HCT116 (cell line): ENCODE data around the gene PHPT1. TPM values are rescaled to one million over a fixed set of nuclear protein-coding genes. Genes with fewer than 3 reads are reported as not detected.

Experiments used
- ATAC-seq: fragments of 200-7000 bp; cut with Tn5 transposase; 2 replicates; pipeline ENCODE4 v1.9.1; 2020; ENCODE audit warnings: mild to moderate bottlenecking, moderate library complexity
- BruUV-seq: library from RNA; stranded (reverse); fragments of 400-500 nt; replicated peaks from 2 replicates; lab custom pipeline; 2021; lab: Mats Ljungman, UMichigan
- CTCF ChIA-PET: fragments of 300-600 bp; sonication (Branson Sonifier 250); formaldehyde crosslinking; loops from one replicate; lab custom pipeline; 2021; ENCODE audit warnings: antibody characterized with exemption; lab: Charles Lee
- POLR2A ChIA-PET: fragments of 300-600, 350-600 bp; sonication (Branson Sonifier 250); formaldehyde crosslinking; loops from one replicate; lab custom pipeline; 2021; ENCODE audit warnings: antibody characterized with exemption; lab: Charles Lee
- RAD21 ChIA-PET, 2 experiments: fragments of 300-600 bp; sonication (Branson Sonifier 250); formaldehyde crosslinking; loops; one replicate each; lab custom pipeline; 2023; ENCODE audit warnings: low total read pairs in 2 of 2; ENCODE audit not compliant: uncharacterized antibody in 2 of 2, unreplicated experiment in 2 of 2, low non-redundant PET in 1 of 2; lab: Charles Lee
- DNase-seq: peaks from one replicate; pipeline ENCODE4 v3.0.0-alpha.2; 2010; ENCODE audit warnings: low read depth, low spot score
- H2AFZ ChIP-seq: fragments of 200-600 bp; shearing (Covaris generic), sonication (generic); 2 replicates; pipeline ENCODE4 v1.6.1; 2017; ENCODE audit warnings: low read depth, mixed run types, mixed read lengths, antibody characterized with exemption, low read length; ENCODE audit not compliant: poor library complexity, severe bottlenecking
- H3K27ac ChIP-seq: 2 replicates; pipeline ENCODE4 v1.5.1; 2012; ENCODE audit warnings: low read depth, low read length
- H3K27me3 ChIP-seq: fragments of 200-600 bp; sonication (generic); 2 replicates; pipeline ENCODE4 v1.6.1; 2016; ENCODE audit warnings: mixed run types, low read length, mixed read lengths; ENCODE audit not compliant: insufficient read depth
- H3K36me3 ChIP-seq, 2 experiments: fragments of 200-500 bp in 1 of 2; fragments of 200-600 bp in 1 of 2; sonication (Bioruptor generic) in 1 of 2; sonication (generic) in 1 of 2; 2 replicates each; pipeline versions ENCODE4 v1.5.1 to v1.6.1; 2014 to 2016; ENCODE audit warnings: low read length in 2 of 2, inconsistent platforms in 1 of 2, mixed read lengths in 1 of 2, mixed run types in 1 of 2; ENCODE audit not compliant: insufficient read depth in 2 of 2, control insufficient read depth in 1 of 2
- H3K4me1 ChIP-seq, 2 experiments: fragments of 200-600 bp in 1 of 2; sonication (generic) in 1 of 2; 2 replicates each; pipeline versions ENCODE4 v1.5.1 to v1.6.1; 2012 to 2017; ENCODE audit warnings: low read length in 2 of 2, inconsistent platforms in 1 of 2, mild to moderate bottlenecking in 1 of 2, mixed read lengths in 1 of 2, mixed run types in 1 of 2, moderate library complexity in 1 of 2; ENCODE audit not compliant: insufficient read depth in 2 of 2, control insufficient read depth in 1 of 2
- H3K4me2 ChIP-seq: fragments of 200-600 bp; sonication (generic); 2 replicates; pipeline ENCODE4 v1.6.1; 2017; ENCODE audit warnings: mixed run types, low read length, mixed read lengths
- H3K4me3 ChIP-seq, 2 experiments: fragments of 200-600 bp in 1 of 2; sonication (generic) in 1 of 2; replicated peaks in 1 of 2; 2 replicates each; pipeline ENCODE4 v1.5.1; 2011 to 2016; ENCODE audit warnings: low read length in 2 of 2, control low read depth in 1 of 2, low read depth in 1 of 2, mild to moderate bottlenecking in 1 of 2, mixed read lengths in 1 of 2, mixed run types in 1 of 2
- H3K79me2 ChIP-seq: fragments of 200-600 bp; sonication (generic); 2 replicates; pipeline ENCODE4 v1.6.1; 2017; ENCODE audit warnings: mild to moderate bottlenecking, mixed run types, low read length, moderate library complexity, mixed read lengths; ENCODE audit not compliant: insufficient read depth
- H3K9ac ChIP-seq: fragments of 200-600 bp; sonication (generic); 2 replicates; pipeline ENCODE4 v1.6.1; 2016; ENCODE audit warnings: low read length, mixed read lengths
- H3K9me2 ChIP-seq: fragments of 200-600 bp; sonication (generic), shearing (Covaris generic); 2 replicates; pipeline ENCODE4 v1.6.1; 2017; ENCODE audit warnings: mixed run types, mild to moderate bottlenecking, moderate library complexity; ENCODE audit not compliant: insufficient read depth
- H3K9me3 ChIP-seq, 2 experiments: fragments of 200-500 bp in 1 of 2; fragments of 200-600 bp in 1 of 2; sonication (Bioruptor generic) in 1 of 2; sonication (generic) in 1 of 2; 2 replicates each; pipeline ENCODE4 v1.6.1; 2014 to 2017; ENCODE audit warnings: low read length in 2 of 2, mixed read lengths in 2 of 2, inconsistent platforms in 1 of 2, low read depth in 1 of 2, mild to moderate bottlenecking in 1 of 2, mixed run types in 1 of 2, moderate library complexity in 1 of 2; ENCODE audit not compliant: control insufficient read depth in 1 of 2, insufficient read depth in 1 of 2
- H4K20me1 ChIP-seq: fragments of 200-600 bp; sonication (generic), shearing (Covaris generic); 2 replicates; pipeline ENCODE4 v1.6.1; 2017; ENCODE audit warnings: mixed run types, mild to moderate bottlenecking, moderate library complexity; ENCODE audit not compliant: insufficient read depth
- ATF3 ChIP-seq: IDR thresholded peaks from 2 replicates; pipeline ENCODE4 v1.6.1; 2012
- CBX3 ChIP-seq: IDR thresholded peaks from 2 replicates; pipeline ENCODE4 v1.6.1; 2012; ENCODE audit warnings: low read depth
- CEBPB ChIP-seq: IDR thresholded peaks from 2 replicates; pipeline ENCODE4 v1.6.1; 2012; ENCODE audit warnings: low read depth
- CTCF ChIP-seq, 3 experiments: fragments of 200-600 bp in 1 of 3; sonication (generic) in 1 of 3; IDR thresholded peaks in 2 of 3; conservative IDR thresholded peaks in 1 of 3; 2 replicates each; pipeline ENCODE4 v1.5.1; 2012 to 2017; ENCODE audit warnings: low read depth in 2 of 3, low read length in 2 of 3, antibody characterized with exemption in 1 of 3, borderline replicate concordance in 1 of 3, control low read depth in 1 of 3, mild to moderate bottlenecking in 1 of 3, mixed read lengths in 1 of 3, mixed run types in 1 of 3, moderate library complexity in 1 of 3; ENCODE audit not compliant: insufficient read depth in 1 of 3
- ELF1 ChIP-seq: IDR thresholded peaks from 2 replicates; pipeline ENCODE4 v1.6.1; 2012; ENCODE audit warnings: low read depth, borderline replicate concordance
- EZH2phosphoT487 ChIP-seq: fragments of 200-600 bp; IDR thresholded peaks from 2 replicates; pipeline ENCODE4 v1.6.1; 2018; ENCODE audit warnings: antibody characterized with exemption, borderline replicate concordance
- SIN3A ChIP-seq: IDR thresholded peaks from 2 replicates; pipeline ENCODE4 v1.6.1; 2012; ENCODE audit warnings: low read depth
- SP1 ChIP-seq: IDR thresholded peaks from 2 replicates; pipeline ENCODE4 v1.6.1; 2012; ENCODE audit warnings: low read depth
- TCF7L2 ChIP-seq: IDR thresholded peaks from 2 replicates; pipeline ENCODE4 v1.7.0; 2011; ENCODE audit warnings: borderline replicate concordance, inconsistent platforms; ENCODE audit not compliant: insufficient read depth, insufficient read length; ENCODE audit errors: extremely low read depth
- YY1 ChIP-seq: IDR thresholded peaks from 2 replicates; pipeline ENCODE4 v1.6.1; 2011; ENCODE audit warnings: low read length, low read depth, moderate library complexity, mild to moderate bottlenecking; ENCODE audit not compliant: insufficient replicate concordance; ENCODE audit errors: extremely low read depth
- ZNF274 ChIP-seq: fragments of 200-500 bp; sonication (Bioruptor generic); IDR thresholded peaks from 2 replicates; pipeline ENCODE4 v1.6.1; 2014; ENCODE audit warnings: mild to moderate bottlenecking, low read depth, low read length, inconsistent platforms
- intact Hi-C: fragments of 100-400 bp; cut with micrococcal nuclease; formaldehyde crosslinking; loops from 2 replicates; pipeline ENCODE4 v1.10.0; 2022
- total RNA-seq: library from RNA; stranded (reverse); gene quantifications from one replicate; pipeline ENCODE4 v1.2.1, GENCODE V29; 2021; ENCODE audit not compliant: unreplicated experiment

Gene PHPT1
- total RNA-seq, 1 experiment from 2014 or later, result 148 TPM

GRCh38 chr9:136824496-136825225 lies 24.5 kb upstream of the PHPT1 start:
- ChIA-PET RAD21 (no interaction called here), POLR2A (interaction anchor here (0.7 kb wide), 1 partner anchor 205 kb away, joined by 4 read pairs; no protein-coding TSS in a partner anchor), CTCF (interaction anchor here (0.5 kb wide), 1 partner anchor 243 kb away, joined by 5 read pairs; no protein-coding TSS in a partner anchor)
- H3K9me2 ChIP-seq, result no peaks in the 10 kb centered on the region
- DNase-seq, result no peak
- no peak overlapping the region for H3K4me2 ChIP-seq
- H3K4me1 ChIP-seq, result no peaks in the 10 kb centered on the region
- H3K9me3 ChIP-seq, result no peaks in the 10 kb centered on the region
- H3K27ac ChIP-seq, result no peak overlapping the region
- H4K20me1 ChIP-seq, result no peaks in the 10 kb centered on the region
- H3K36me3 ChIP-seq, result peaks cover 0 to 8% of the 10 kb centered on the region in 2 experiments
- H3K4me3 ChIP-seq, result no peak overlapping the region
- no peak for ATAC-seq
- intact Hi-C loops, result no loop called here
- no peak overlapping the region for H2AFZ ChIP-seq
- no peak overlapping the region for H3K9ac ChIP-seq
- no TSS peak for BruUV-seq
- no peaks in the 10 kb centered on the region for H3K27me3 ChIP-seq
- no peaks in the 10 kb centered on the region; the same call in 1 of the 2 replicates for H3K79me2 ChIP-seq
- TF ChIP-seq SIN3A (no peak), EZH2phosphoT487 (no peak), TCF7L2 (no peak), SP1 (no peak), CBX3 (no peak), ELF1 (no peak), CEBPB (no peak), ATF3 (no peak), ZNF274 (no peak), CTCF (IDR thresholded peaks at IDR 0.05 in 2 of 3, conservative IDR thresholded peaks at IDR 0.05 in 1 of 3; ENCODE audit: borderline replicate concordance in 1 of 3, insufficient read depth in 1 of 3, low read depth in 2 of 3, low read length in 2 of 3) (no peak), YY1 (no peak)
